Neuronal stem cell (in vitro differentiated cells): Measurements from ENCODE around the gene KLHL22.
A peak's percentile ranks its signal among the peaks of the same experiment; 100 is the strongest.

Source experiments
- DNase-seq: peaks from one replicate; pipeline ENCODE4 v3.0.0-alpha.2; 2013; ENCODE audit warnings: low spot score
- H2AFZ ChIP-seq: one replicate; pipeline ENCODE4 v1.6.1; 2013; ENCODE audit warnings: mild to moderate bottlenecking, low read length, inconsistent platforms
- H2AK5ac ChIP-seq: 2 replicates; pipeline ENCODE4 v1.6.1; 2013; ENCODE audit warnings: low read depth, mild to moderate bottlenecking, inconsistent platforms, low read length, moderate library complexity, mixed read lengths
- H2BK120ac ChIP-seq: 2 replicates; pipeline ENCODE4 v1.6.1; 2013; ENCODE audit warnings: low read depth, mild to moderate bottlenecking, inconsistent platforms, low read length, moderate library complexity, mixed read lengths
- H2BK12ac ChIP-seq: one replicate; pipeline ENCODE4 v1.6.1; 2013; ENCODE audit warnings: low read length, inconsistent platforms
- H2BK15ac ChIP-seq: 2 replicates; pipeline ENCODE4 v1.6.1; 2013; ENCODE audit warnings: mild to moderate bottlenecking, low read length, inconsistent platforms, mixed read lengths
- H2BK5ac ChIP-seq: one replicate; pipeline ENCODE4 v1.6.1; 2013; ENCODE audit warnings: inconsistent platforms, mild to moderate bottlenecking, low read length, moderate library complexity
- H3K14ac ChIP-seq: one replicate; pipeline ENCODE4 v1.6.1; 2013; ENCODE audit warnings: low read length, inconsistent platforms
- H3K18ac ChIP-seq: 2 replicates; pipeline ENCODE4 v1.6.1; 2013; ENCODE audit warnings: low read length, inconsistent platforms
- H3K23ac ChIP-seq: 2 replicates; pipeline ENCODE4 v1.6.1; 2013; ENCODE audit warnings: low read depth, mild to moderate bottlenecking, mixed read lengths, low read length, inconsistent platforms; ENCODE audit not compliant: poor library complexity
- H3K27ac ChIP-seq: replicated peaks from 3 replicates; pipeline ENCODE4 v1.5.1; 2013; ENCODE audit warnings: low read length, inconsistent platforms
- H3K27me3 ChIP-seq, 3 experiments: 2 replicates each; pipeline ENCODE4 v1.6.1; 2013; ENCODE audit warnings: low read length in 3 of 3, mild to moderate bottlenecking in 2 of 3, inconsistent platforms in 1 of 3, low read depth in 1 of 3, mixed read lengths in 1 of 3, moderate library complexity in 1 of 3; ENCODE audit not compliant: control insufficient read depth in 3 of 3, insufficient read depth in 3 of 3
- H3K36me3 ChIP-seq, 2 donors: replicated peaks in 1 of 2; 2 replicates each; pipeline ENCODE4 v1.6.1; 2013; ENCODE audit warnings: low read length in 2 of 2; ENCODE audit not compliant: control insufficient read depth in 2 of 2, insufficient read depth in 2 of 2
- H3K4ac ChIP-seq: 2 replicates; pipeline ENCODE4 v1.6.1; 2013; ENCODE audit warnings: inconsistent platforms, mild to moderate bottlenecking, low read length, moderate library complexity
- H3K4me1 ChIP-seq, 2 donors: 1 replicate in 1 of 2; 2 replicates in 1 of 2; pipeline ENCODE4 v1.6.1; 2013; ENCODE audit warnings: low read length in 2 of 2, low read depth in 1 of 2; ENCODE audit not compliant: control insufficient read depth in 2 of 2, insufficient read depth in 1 of 2
- H3K4me2 ChIP-seq: one replicate; pipeline ENCODE4 v1.6.1; 2013; ENCODE audit warnings: mild to moderate bottlenecking, low read length, inconsistent platforms; ENCODE audit not compliant: insufficient read depth, poor library complexity, severe bottlenecking
- H3K4me3 ChIP-seq, 2 donors: 2 replicates each; pipeline ENCODE4 v1.5.1; 2013; ENCODE audit warnings: low read length in 2 of 2, mild to moderate bottlenecking in 2 of 2, inconsistent platforms in 1 of 2, moderate library complexity in 1 of 2
- H3K79me1 ChIP-seq: one replicate; pipeline ENCODE4 v1.6.1; 2013; ENCODE audit warnings: low read depth, mild to moderate bottlenecking, inconsistent platforms, low read length, moderate library complexity
- H3K9ac ChIP-seq: one replicate; pipeline ENCODE4 v1.6.1; 2013; ENCODE audit warnings: mild to moderate bottlenecking, low read depth, low read length, inconsistent platforms; ENCODE audit not compliant: poor library complexity
- H3K9me3 ChIP-seq, 2 donors: replicated peaks in 1 of 2; 2 replicates each; pipeline versions ENCODE3 to v1.6.1; 2013; ENCODE audit warnings: low read length in 2 of 2, mild to moderate bottlenecking in 2 of 2, inconsistent platforms in 1 of 2, low read depth in 1 of 2, mixed read lengths in 1 of 2, moderate library complexity in 1 of 2; ENCODE audit not compliant: control insufficient read depth in 2 of 2, insufficient read depth in 1 of 2
- H4K8ac ChIP-seq: one replicate; pipeline ENCODE4 v1.6.1; 2013; ENCODE audit warnings: low read depth, mild to moderate bottlenecking, inconsistent platforms, low read length, moderate library complexity
- H4K91ac ChIP-seq: one replicate; pipeline ENCODE4 v1.6.1; 2013; ENCODE audit warnings: low read length, low read depth, mild to moderate bottlenecking, inconsistent platforms; ENCODE audit not compliant: poor library complexity
- WGBS, 2 donors: extraction: QIAGEN DNeasy Blood & Tissue Kit; methylation state at CpG; one replicate each; pipeline ENCODE4 v1.1.7; 2013; ENCODE audit warnings: missing lambda C conversion rate in 2 of 2, mixed read lengths in 1 of 2; ENCODE audit not compliant: insufficient read length in 2 of 2, insufficient replicate concordance in 1 of 2; ENCODE audit errors: extremely low coverage in 2 of 2; 5-methylcytosine and 5-hydroxymethylcytosine counted together

The KLHL22 gene

GRCh38 chr22:20448630-20449029 lies 47.0 kb downstream of the KLHL22 start:
- H3K4me2 ChIP-seq: no peak overlapping the region
- no peak overlapping the region for H3K23ac ChIP-seq
- H3K36me3 ChIP-seq: peaks cover 18 to 68% of the 10 kb centered on the region in 2 donors
- no peak overlapping the region for H3K4me3 ChIP-seq
- H2BK120ac ChIP-seq: no peak overlapping the region
- no peak overlapping the region for H3K14ac ChIP-seq
- H4K91ac ChIP-seq: no peak overlapping the region
- no peak overlapping the region for H2AK5ac ChIP-seq
- H3K27ac ChIP-seq: no peak overlapping the region
- WGBS, 2 donors: no CpG with 5 or more reads among the region's 5 CpGs
- H3K18ac ChIP-seq: no peak overlapping the region
- no peaks in the 10 kb centered on the region for H3K27me3 ChIP-seq
- H3K4me1 ChIP-seq: no peaks in the 10 kb centered on the region
- H4K8ac ChIP-seq: no peak overlapping the region
- no peak for DNase-seq
- H3K9me3 ChIP-seq: no peaks in the 10 kb centered on the region
- H2BK12ac ChIP-seq: no peak overlapping the region
- H2BK15ac ChIP-seq: no peak overlapping the region
- no peak overlapping the region for H3K4ac ChIP-seq
- no peak overlapping the region for H2AFZ ChIP-seq
- H3K9ac ChIP-seq: no peak overlapping the region
- H2BK5ac ChIP-seq: no peak overlapping the region
- H3K79me1 ChIP-seq: peaks cover 2% of the 10 kb centered on the region

DNA sequence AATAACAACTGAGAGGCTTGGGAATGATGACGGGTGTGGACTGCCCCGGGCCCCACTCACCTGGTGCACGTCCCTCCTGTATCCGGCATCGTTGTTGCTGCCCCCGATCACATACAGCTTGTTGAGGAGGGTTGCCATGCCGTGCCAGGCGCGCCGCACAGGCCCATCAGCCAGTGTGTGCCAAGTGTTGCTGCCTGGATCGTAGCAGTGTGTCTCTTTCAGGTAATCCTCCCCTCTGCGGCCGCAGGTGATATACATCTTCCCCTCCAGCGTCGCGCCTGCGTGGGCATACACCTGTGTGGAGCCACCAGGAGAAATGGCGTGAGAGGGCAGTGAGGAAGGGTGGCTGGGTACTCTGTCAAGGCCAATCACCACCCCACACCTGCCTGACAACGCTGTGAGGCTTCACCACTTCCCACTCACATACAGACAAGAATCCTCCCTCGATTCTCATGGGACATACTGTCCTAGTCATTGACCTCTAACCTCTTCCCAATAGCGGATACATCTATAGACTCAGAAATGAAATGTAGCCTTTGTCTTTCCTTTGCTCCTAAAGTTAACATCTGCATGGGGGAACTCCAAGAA lies 49.1 kb downstream of the KLHL22 start:
- H2BK120ac ChIP-seq: no peak overlapping the region
- H3K36me3 ChIP-seq: peaks cover 28 to 66% of the 10 kb centered on the region in 2 donors
- no peaks in the 10 kb centered on the region for H3K9me3 ChIP-seq
- H3K79me1 ChIP-seq: peaks cover 2% of the 10 kb centered on the region
- H2BK15ac ChIP-seq: no peak overlapping the region
- no peak overlapping the region for H3K9ac ChIP-seq
- H3K4me2 ChIP-seq: no peak overlapping the region
- no CpG with 5 or more reads among the region's 21 CpGs for WGBS, 2 donors
- H2BK12ac ChIP-seq: no peak overlapping the region
- no peak overlapping the region for H4K8ac ChIP-seq
- no peaks in the 10 kb centered on the region for H3K4me1 ChIP-seq
- no peak overlapping the region for H3K18ac ChIP-seq
- no peak overlapping the region for H3K27ac ChIP-seq
- no peak overlapping the region for H3K4ac ChIP-seq
- no peak overlapping the region for H2BK5ac ChIP-seq
- no peak overlapping the region for H3K4me3 ChIP-seq
- no peak overlapping the region for H4K91ac ChIP-seq
- H2AFZ ChIP-seq: no peak overlapping the region
- H3K14ac ChIP-seq: no peak overlapping the region
- peak overlapping the region; percentile 68 for H3K23ac ChIP-seq
- no peaks in the 10 kb centered on the region for H3K27me3 ChIP-seq
- no peak overlapping the region for H2AK5ac ChIP-seq
- DNase-seq: no peak

DNA sequence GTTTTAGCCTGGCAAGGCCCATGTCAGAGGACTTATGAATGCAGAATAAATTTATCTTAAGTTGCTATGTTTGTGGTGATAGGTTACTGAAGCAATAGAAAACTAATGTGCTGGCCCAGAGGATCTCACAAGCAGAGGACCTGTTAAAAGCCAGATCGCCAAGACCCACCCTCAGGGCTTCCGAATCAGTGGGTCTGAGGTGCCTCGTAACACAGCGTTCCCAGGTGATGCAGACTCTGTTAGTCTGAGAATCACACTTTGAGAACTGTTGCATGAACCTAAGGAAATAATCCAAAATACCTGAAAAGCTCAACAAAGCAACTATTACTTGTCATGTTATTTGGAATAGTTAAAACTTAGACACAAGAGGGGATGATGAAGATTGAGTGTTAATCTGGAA lies 51.3 kb downstream of the KLHL22 start:
- Histone ChIP-seq H2BK5ac (no peak overlapping the region), H3K27ac (no peak overlapping the region), H2AK5ac (no peak overlapping the region), H3K79me1 (peaks cover 2% of the 10 kb centered on the region), H3K9me3 (no peaks in the 10 kb centered on the region), H3K4me1 (no peaks in the 10 kb centered on the region), H2BK12ac (no peak overlapping the region), H3K36me3 (peaks cover 34 to 56% of the 10 kb centered on the region in 2 donors), H2BK120ac (no peak overlapping the region), H3K4ac (no peak overlapping the region), H3K4me2 (no peak overlapping the region), H3K4me3 (no peak overlapping the region), H3K27me3 (peaks cover 0 to 2% (median 0%) of the 10 kb centered on the region in 3 experiments), H3K9ac (no peak overlapping the region), H4K8ac (no peak overlapping the region), H2BK15ac (no peak overlapping the region), H2AFZ (no peak overlapping the region), H3K23ac (no peak overlapping the region), H4K91ac (no peak overlapping the region), H3K18ac (no peak overlapping the region), H3K14ac (no peak overlapping the region)
- no CpG with 5 or more reads among the region's 4 CpGs for WGBS, 2 donors
- DNase-seq: no peak

- no peaks in the 10 kb centered on the region for H3K9me3 ChIP-seq
- no peak overlapping the region for H2BK120ac ChIP-seq
- no peak overlapping the region for H2AFZ ChIP-seq
- no CpG with 5 or more reads among the region's 7 CpGs for WGBS, 2 donors
- no peak overlapping the region for H3K9ac ChIP-seq
- H2AK5ac ChIP-seq: no peak overlapping the region
- H3K4me3 ChIP-seq: no peak overlapping the region
- no peak overlapping the region for H4K8ac ChIP-seq
- H4K91ac ChIP-seq: peak overlapping the region; percentile 14
- H3K14ac ChIP-seq: no peak overlapping the region
- no peak overlapping the region for H2BK12ac ChIP-seq
- no peak overlapping the region for H2BK15ac ChIP-seq
- H3K18ac ChIP-seq: no peak overlapping the region
- no peak for DNase-seq
- no peak overlapping the region for H3K4me2 ChIP-seq
- peak overlapping the region; percentile 59 for H3K23ac ChIP-seq
- H3K4ac ChIP-seq: no peak overlapping the region
- peaks cover 3 to 11% of the 10 kb centered on the region in 2 donors for H3K4me1 ChIP-seq
- H3K27me3 ChIP-seq: peaks cover 0 to 18% (median 9%) of the 10 kb centered on the region in 3 experiments
- H2BK5ac ChIP-seq: no peak overlapping the region
- H3K27ac ChIP-seq: no peak overlapping the region
- H3K79me1 ChIP-seq: peaks cover 2% of the 10 kb centered on the region
- H3K36me3 ChIP-seq: peaks cover 34 to 56% of the 10 kb centered on the region in 2 donors
These were observed 52.9 kb downstream of the KLHL22 start for GRCh38 chr22:20442485-20443284.
